ENCODE results near the gene AGBL1. TPM values are rescaled to one million over a fixed set of nuclear protein-coding genes. Genes with fewer than 3 reads are reported as not detected.

The AGBL1 gene
- total RNA-seq (2014; rRNA removed; shearing (Covaris generic); ENCODE audit: low replicate concordance): not detected in 2 replicates

DNA sequence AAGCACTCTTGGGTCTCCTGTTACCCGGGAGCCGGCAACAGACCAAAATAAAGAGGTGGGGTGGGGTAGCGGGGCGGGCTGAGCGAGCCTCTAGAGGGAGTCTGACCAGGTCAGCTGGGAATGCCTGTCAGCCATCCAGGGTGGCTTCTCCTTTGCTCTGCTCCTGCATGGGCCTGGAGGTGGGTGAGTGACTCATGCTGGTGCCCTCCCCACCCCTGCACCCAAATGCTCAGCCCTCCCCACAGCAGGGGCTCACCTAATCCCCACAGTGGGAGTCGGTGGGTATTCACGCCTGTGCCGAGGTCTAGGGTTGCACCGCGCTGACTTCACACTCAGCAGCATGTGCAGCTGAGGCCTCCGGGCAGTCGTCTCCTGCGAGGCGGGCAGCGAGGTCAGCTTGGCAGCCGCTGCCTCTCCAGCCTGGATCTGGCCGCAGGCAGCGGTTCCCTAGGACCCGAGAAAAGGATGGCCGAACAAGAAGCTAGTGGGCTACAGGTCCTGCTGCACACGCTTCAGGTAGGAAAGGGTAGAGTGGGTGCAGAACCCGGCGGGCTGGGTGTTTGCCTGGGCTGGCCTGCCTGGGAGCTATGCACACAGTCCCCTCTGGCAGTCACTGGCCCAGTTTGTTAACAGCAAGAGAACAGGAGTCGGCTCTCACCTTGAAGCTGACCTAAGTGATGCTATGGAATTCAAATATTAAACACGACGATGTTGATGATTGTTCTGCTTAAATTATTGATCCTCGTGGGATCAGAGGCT, at the start of gene AGBL1:
TSS of gene AGBL1 (plus strand) at position 364 of the 759 bp plus-strand sequence.
- no peaks in the 10 kb centered on the region for H3K36me3 ChIP-seq (ENCODE audit: insufficient read depth, low read length)
- no peaks in the 10 kb centered on the region for H3K9me2 ChIP-seq (replicated peaks; ENCODE audit: insufficient read depth, low read length)
- H3K27ac ChIP-seq (ENCODE audit: low read length): no peak within 1 kb of the TSS
- no peaks in the 10 kb centered on the region for H3K9me3 ChIP-seq (ENCODE audit: low read length)
- no peak for DNase-seq
- no peaks in the 10 kb centered on the region for H3K79me2 ChIP-seq (ENCODE audit: low read length)
- H2AFZ ChIP-seq (ENCODE audit: low read length): no peak within 1 kb of the TSS
- H3K4me2 ChIP-seq (ENCODE audit: low read depth, low read length, poor library complexity, severe bottlenecking): no peak within 1 kb of the TSS
- H3K4me1 ChIP-seq (ENCODE audit: low read length): no peaks in the 10 kb centered on the region
- no peaks in the 10 kb centered on the region for H3K27me3 ChIP-seq (ENCODE audit: low read length)
- no peak within 1 kb of the TSS for H3K4me3 ChIP-seq (ENCODE audit: low read length)
- no peaks in the 10 kb centered on the region for H4K20me1 ChIP-seq (ENCODE audit: insufficient read depth, low read depth, low read length)
- H3K9ac ChIP-seq (ENCODE audit: low read length): no peak within 1 kb of the TSS

GRCh38 chr15:86034904-86035303, 44.8 kb upstream of the AGBL1 start:
- H3K27ac ChIP-seq (ENCODE audit: low read length): no peak overlapping the region
- no peak for DNase-seq
- no peak overlapping the region for H3K9ac ChIP-seq (ENCODE audit: low read length)
- no peaks in the 10 kb centered on the region for H3K9me3 ChIP-seq (ENCODE audit: low read length)
- H3K36me3 ChIP-seq (ENCODE audit: insufficient read depth, low read length): no peaks in the 10 kb centered on the region
- H3K4me3 ChIP-seq (ENCODE audit: low read length): no peak overlapping the region
- no peak overlapping the region for H2AFZ ChIP-seq (ENCODE audit: low read length)
- no peaks in the 10 kb centered on the region for H3K27me3 ChIP-seq (ENCODE audit: low read length)
- no peaks in the 10 kb centered on the region for H4K20me1 ChIP-seq (ENCODE audit: insufficient read depth, low read depth, low read length)
- H3K79me2 ChIP-seq (ENCODE audit: low read length): no peaks in the 10 kb centered on the region
- no peaks in the 10 kb centered on the region for H3K9me2 ChIP-seq (replicated peaks; ENCODE audit: insufficient read depth, low read length)
- H3K4me1 ChIP-seq (ENCODE audit: low read length): no peaks in the 10 kb centered on the region
- no peak overlapping the region for H3K4me2 ChIP-seq (ENCODE audit: low read depth, low read length, poor library complexity, severe bottlenecking)

DNA sequence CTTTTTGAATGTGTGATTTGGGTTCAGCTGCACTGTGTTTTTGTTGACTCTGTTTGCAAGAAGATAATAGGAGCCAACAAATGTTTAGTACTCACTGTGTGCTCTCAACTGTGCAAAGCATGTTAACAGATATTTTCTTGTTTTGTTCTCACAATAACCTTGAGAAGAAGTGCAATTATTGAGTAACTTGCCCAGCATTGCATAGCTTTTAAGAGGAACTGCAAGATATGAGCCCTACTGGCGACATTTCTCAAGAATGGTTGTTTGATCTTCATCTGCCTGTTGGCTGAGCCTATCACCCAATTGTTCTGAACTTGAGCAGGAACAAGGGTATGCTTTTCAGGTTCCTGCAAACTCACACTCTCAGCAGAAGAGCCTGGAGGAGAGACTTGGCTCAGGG, 43.4 kb upstream of the AGBL1 start:
- no peaks in the 10 kb centered on the region for H3K9me3 ChIP-seq (ENCODE audit: low read length)
- no peak overlapping the region for H3K4me3 ChIP-seq (ENCODE audit: low read length)
- no peaks in the 10 kb centered on the region for H3K27me3 ChIP-seq (ENCODE audit: low read length)
- no peaks in the 10 kb centered on the region for H3K36me3 ChIP-seq (ENCODE audit: insufficient read depth, low read length)
- H3K27ac ChIP-seq (ENCODE audit: low read length): no peak overlapping the region
- no peak overlapping the region for H3K9ac ChIP-seq (ENCODE audit: low read length)
- H3K9me2 ChIP-seq (replicated peaks; ENCODE audit: insufficient read depth, low read length): no peaks in the 10 kb centered on the region
- H3K4me2 ChIP-seq (ENCODE audit: low read depth, low read length, poor library complexity, severe bottlenecking): no peak overlapping the region
- H3K79me2 ChIP-seq (ENCODE audit: low read length): no peaks in the 10 kb centered on the region
- no peaks in the 10 kb centered on the region for H4K20me1 ChIP-seq (ENCODE audit: insufficient read depth, low read depth, low read length)
- no peak overlapping the region for H2AFZ ChIP-seq (ENCODE audit: low read length)
- no peak for DNase-seq
- no peaks in the 10 kb centered on the region for H3K4me1 ChIP-seq (ENCODE audit: low read length)

DNA sequence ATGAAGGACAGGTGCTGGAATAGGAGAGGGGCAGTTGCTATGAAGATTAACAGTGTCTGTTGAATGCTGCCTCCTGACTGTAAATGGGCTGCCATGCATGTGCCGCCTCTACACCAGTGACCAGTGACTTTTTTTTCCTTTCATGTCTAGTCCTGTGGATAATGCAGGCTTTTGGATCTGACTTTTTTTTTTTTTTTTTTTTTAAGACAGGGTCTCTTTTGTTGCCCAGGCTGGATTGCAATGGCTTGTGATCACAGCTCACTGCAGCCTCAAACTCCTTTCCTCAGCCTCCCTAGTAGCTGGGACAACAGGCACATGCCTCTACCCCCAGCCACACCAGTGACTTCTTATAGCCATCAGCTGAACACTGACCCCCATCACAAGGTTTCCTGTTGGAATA, 41.2 kb upstream of the AGBL1 start:
- Histone ChIP-seq H3K4me1 (ENCODE audit: low read length) (no peaks in the 10 kb centered on the region), H3K4me3 (ENCODE audit: low read length) (no peak overlapping the region), H3K27ac (ENCODE audit: low read length) (no peak overlapping the region), H3K79me2 (ENCODE audit: low read length) (no peaks in the 10 kb centered on the region), H3K9me3 (ENCODE audit: low read length) (no peaks in the 10 kb centered on the region), H4K20me1 (ENCODE audit: insufficient read depth, low read depth, low read length) (no peaks in the 10 kb centered on the region), H2AFZ (ENCODE audit: low read length) (no peak overlapping the region), H3K9ac (ENCODE audit: low read length) (no peak overlapping the region), H3K4me2 (ENCODE audit: low read depth, low read length, poor library complexity, severe bottlenecking) (no peak overlapping the region), H3K36me3 (ENCODE audit: insufficient read depth, low read length) (no peaks in the 10 kb centered on the region), H3K9me2 (replicated peaks; ENCODE audit: insufficient read depth, low read length) (no peaks in the 10 kb centered on the region), H3K27me3 (ENCODE audit: low read length) (no peaks in the 10 kb centered on the region)
- no peak for DNase-seq

DNA sequence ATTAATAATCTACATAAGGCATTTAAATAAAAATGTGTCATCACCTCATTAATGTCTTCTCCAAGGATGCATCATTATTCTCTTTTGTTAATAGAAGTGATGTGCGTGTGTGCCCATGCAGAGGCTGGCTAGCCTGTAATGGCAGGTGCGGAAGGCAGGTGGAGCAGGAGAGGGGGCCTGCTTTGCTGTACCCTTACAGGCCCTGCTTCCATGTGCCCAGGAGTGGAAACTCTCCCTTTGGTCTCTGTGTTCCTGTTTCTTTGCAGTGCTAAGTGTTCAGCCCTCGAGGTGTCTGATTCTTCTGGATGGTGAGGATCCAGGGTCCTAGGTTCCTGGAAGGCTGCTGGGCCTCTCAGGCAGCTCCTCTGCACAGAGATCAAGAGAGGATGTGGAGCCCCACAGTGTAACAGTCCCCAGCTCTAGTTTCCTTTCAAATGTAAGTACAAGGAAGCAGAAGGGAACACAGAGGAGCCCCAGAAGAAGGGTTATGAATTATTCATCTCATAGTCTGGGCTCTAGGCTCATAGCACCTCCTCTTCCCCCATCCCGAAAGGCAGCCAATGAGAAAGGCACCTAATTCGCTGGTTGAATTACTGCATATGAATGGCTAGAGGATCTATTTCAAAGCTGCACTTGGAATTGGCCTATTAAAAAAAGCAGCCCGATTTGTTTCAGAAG, 39.2 kb upstream of the AGBL1 start:
- H3K4me1 ChIP-seq (ENCODE audit: low read length): no peaks in the 10 kb centered on the region
- H3K9ac ChIP-seq (ENCODE audit: low read length): no peak overlapping the region
- no peaks in the 10 kb centered on the region for H3K27me3 ChIP-seq (ENCODE audit: low read length)
- no peak overlapping the region for H2AFZ ChIP-seq (ENCODE audit: low read length)
- no peak overlapping the region for H3K4me3 ChIP-seq (ENCODE audit: low read length)
- H4K20me1 ChIP-seq (ENCODE audit: insufficient read depth, low read depth, low read length): no peaks in the 10 kb centered on the region
- H3K36me3 ChIP-seq (ENCODE audit: insufficient read depth, low read length): no peaks in the 10 kb centered on the region
- no peaks in the 10 kb centered on the region for H3K9me2 ChIP-seq (replicated peaks; ENCODE audit: insufficient read depth, low read length)
- no peaks in the 10 kb centered on the region for H3K79me2 ChIP-seq (ENCODE audit: low read length)
- H3K9me3 ChIP-seq (ENCODE audit: low read length): no peaks in the 10 kb centered on the region
- no peak for DNase-seq
- H3K27ac ChIP-seq (ENCODE audit: low read length): no peak overlapping the region
- H3K4me2 ChIP-seq (ENCODE audit: low read depth, low read length, poor library complexity, severe bottlenecking): no peak overlapping the region

DNA sequence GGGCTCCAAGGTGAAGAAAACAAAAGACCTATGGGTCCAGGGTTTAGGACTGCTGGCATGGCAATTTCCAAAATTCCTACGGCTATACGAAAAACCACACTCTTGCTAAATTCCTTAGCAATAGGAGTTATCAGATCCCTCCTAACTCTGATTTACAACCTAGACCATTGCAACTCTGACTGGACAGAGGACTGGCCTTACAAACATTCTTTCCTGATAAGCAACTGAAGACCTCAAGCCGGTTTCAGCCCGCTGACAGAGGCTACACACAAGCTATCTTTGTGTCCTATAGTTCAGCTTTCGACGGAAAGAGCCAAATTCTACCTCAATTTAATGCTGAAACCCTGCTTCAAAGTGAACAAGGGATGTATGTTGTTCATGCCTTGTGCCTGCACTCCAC, 38.3 kb upstream of the AGBL1 start:
- H3K9me2 ChIP-seq (replicated peaks; ENCODE audit: insufficient read depth, low read length): no peaks in the 10 kb centered on the region
- no peak overlapping the region for H3K27ac ChIP-seq (ENCODE audit: low read length)
- H3K27me3 ChIP-seq (ENCODE audit: low read length): no peaks in the 10 kb centered on the region
- no peaks in the 10 kb centered on the region for H3K9me3 ChIP-seq (ENCODE audit: low read length)
- DNase-seq: no peak
- H3K4me3 ChIP-seq (ENCODE audit: low read length): no peak overlapping the region
- no peaks in the 10 kb centered on the region for H3K4me1 ChIP-seq (ENCODE audit: low read length)
- H4K20me1 ChIP-seq (ENCODE audit: insufficient read depth, low read depth, low read length): no peaks in the 10 kb centered on the region
- H3K79me2 ChIP-seq (ENCODE audit: low read length): no peaks in the 10 kb centered on the region
- H3K9ac ChIP-seq (ENCODE audit: low read length): no peak overlapping the region
- no peak overlapping the region for H2AFZ ChIP-seq (ENCODE audit: low read length)
- no peaks in the 10 kb centered on the region for H3K36me3 ChIP-seq (ENCODE audit: insufficient read depth, low read length)
- H3K4me2 ChIP-seq (ENCODE audit: low read depth, low read length, poor library complexity, severe bottlenecking): no peak overlapping the region

DNA sequence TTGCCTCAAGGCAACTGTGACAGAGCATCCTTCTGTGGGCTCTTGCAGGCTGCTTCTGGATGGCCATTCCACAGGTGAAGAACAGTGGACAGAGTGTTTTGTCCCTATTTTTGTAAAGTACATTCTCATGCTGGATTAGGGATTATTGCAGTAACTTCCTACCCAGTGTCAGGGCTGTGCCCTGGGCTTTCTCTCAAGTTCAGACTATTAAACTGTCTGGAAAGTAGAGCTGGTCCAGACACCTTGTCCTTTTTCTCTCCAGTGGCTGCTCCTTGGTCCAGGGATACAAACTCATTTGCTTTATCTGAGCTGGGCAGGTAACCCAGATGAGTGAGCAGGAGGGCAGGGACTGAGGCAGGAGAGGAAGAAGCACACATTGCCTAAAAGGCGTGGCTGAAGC, 37.4 kb upstream of the AGBL1 start:
- DNase-seq: no peak
- Histone ChIP-seq H4K20me1 (ENCODE audit: insufficient read depth, low read depth, low read length) (no peaks in the 10 kb centered on the region), H3K27me3 (ENCODE audit: low read length) (no peaks in the 10 kb centered on the region), H3K36me3 (ENCODE audit: insufficient read depth, low read length) (no peaks in the 10 kb centered on the region), H3K79me2 (ENCODE audit: low read length) (no peaks in the 10 kb centered on the region), H3K27ac (ENCODE audit: low read length) (no peak overlapping the region), H3K9me2 (replicated peaks; ENCODE audit: insufficient read depth, low read length) (no peaks in the 10 kb centered on the region), H3K9ac (ENCODE audit: low read length) (no peak overlapping the region), H3K4me1 (ENCODE audit: low read length) (no peaks in the 10 kb centered on the region), H3K4me2 (ENCODE audit: low read depth, low read length, poor library complexity, severe bottlenecking) (no peak overlapping the region), H3K9me3 (ENCODE audit: low read length) (no peaks in the 10 kb centered on the region), H3K4me3 (ENCODE audit: low read length) (no peak overlapping the region), H2AFZ (ENCODE audit: low read length) (no peak overlapping the region)

GRCh38 chr15:86044981-86045380, 34.7 kb upstream of the AGBL1 start:
- Histone ChIP-seq H3K4me1 (ENCODE audit: low read length) (no peaks in the 10 kb centered on the region), H2AFZ (ENCODE audit: low read length) (no peak overlapping the region), H3K79me2 (ENCODE audit: low read length) (no peaks in the 10 kb centered on the region), H3K36me3 (ENCODE audit: insufficient read depth, low read length) (no peaks in the 10 kb centered on the region), H3K27me3 (ENCODE audit: low read length) (no peaks in the 10 kb centered on the region), H4K20me1 (ENCODE audit: insufficient read depth, low read depth, low read length) (no peaks in the 10 kb centered on the region), H3K9ac (ENCODE audit: low read length) (no peak overlapping the region), H3K4me3 (ENCODE audit: low read length) (no peak overlapping the region), H3K27ac (ENCODE audit: low read length) (no peak overlapping the region), H3K9me2 (replicated peaks; ENCODE audit: insufficient read depth, low read length) (no peaks in the 10 kb centered on the region), H3K4me2 (ENCODE audit: low read depth, low read length, poor library complexity, severe bottlenecking) (no peak overlapping the region), H3K9me3 (ENCODE audit: low read length) (no peaks in the 10 kb centered on the region)
- DNase-seq: peak; percentile 43
